Smooth muscle cell (in vitro differentiated cells): Measurements from ENCODE around the gene TMLHE. TPM values are rescaled to one million over a fixed set of nuclear protein-coding genes. Genes with fewer than 3 reads are reported as not detected.

Experiments used
- DNase-seq: peaks from one replicate; lab custom pipeline; 2025; ENCODE audit not compliant: unreplicated experiment; lab: John Stamatoyannopoulos, UW
- H2AFZ ChIP-seq: fragments of 200-600 bp; sonication (generic); 2 replicates; pipeline ENCODE4 v1.6.0; 2016; ENCODE audit warnings: antibody characterized with exemption, low read depth, mild to moderate bottlenecking
- H3F3A ChIP-seq: fragments of 200-600 bp; sonication (generic); 2 replicates; pipeline ENCODE4 v1.6.0; 2017; ENCODE audit warnings: antibody characterized with exemption, low read depth
- H3K27ac ChIP-seq: fragments of 200-600 bp; sonication (generic); 2 replicates; pipeline ENCODE4 v1.5.1; 2016; ENCODE audit warnings: low read depth, mild to moderate bottlenecking
- H3K27me3 ChIP-seq: fragments of 200-600 bp; sonication (generic); 2 replicates; pipeline ENCODE4 v1.6.1; 2016; ENCODE audit warnings: low read depth, mild to moderate bottlenecking
- H3K36me3 ChIP-seq: fragments of 200-600 bp; sonication (generic); 2 replicates; pipeline ENCODE4 v1.5.1; 2016; ENCODE audit warnings: low read depth
- H3K4me1 ChIP-seq: fragments of 200-600 bp; sonication (generic); 2 replicates; pipeline ENCODE4 v1.5.1; 2016; ENCODE audit warnings: low read depth
- H3K4me2 ChIP-seq: fragments of 200-600 bp; sonication (generic); 2 replicates; pipeline ENCODE4 v1.6.0; 2016; ENCODE audit warnings: mild to moderate bottlenecking
- H3K4me3 ChIP-seq: fragments of 200-600 bp; sonication (generic); 2 replicates; pipeline ENCODE4 v1.5.1; 2016; ENCODE audit warnings: mild to moderate bottlenecking
- H3K79me2 ChIP-seq: fragments of 200-600 bp; sonication (generic); 2 replicates; pipeline ENCODE4 v1.6.0; 2016; ENCODE audit warnings: low read depth, mild to moderate bottlenecking
- H3K9ac ChIP-seq: fragments of 200-600 bp; sonication (generic); 2 replicates; pipeline ENCODE4 v1.6.0; 2016; ENCODE audit warnings: low read depth
- H3K9me3 ChIP-seq: fragments of 200-600 bp; sonication (generic); replicated peaks from 2 replicates; pipeline ENCODE4 v1.5.1; 2016; ENCODE audit warnings: low read depth
- H4K20me1 ChIP-seq: fragments of 200-600 bp; sonication (generic); 2 replicates; pipeline ENCODE4 v1.6.0; 2016; ENCODE audit warnings: low read depth
- WGBS: methylation state at CpG from one replicate; pipeline ENCODE4 v1.1.7; 2016; ENCODE audit warnings: low lambda C conversion rate; 5-methylcytosine and 5-hydroxymethylcytosine counted together
- polyA plus RNA-seq: library from polyadenylated mRNA; unstranded; fragments of >200 nt; fragmentation: Nextera tagmentation; extraction: Ambion mirVana; gene quantifications from 2 replicates; pipeline ENCODE4 v1.2.1, GENCODE V29; 2016
- total RNA-seq: library from RNA; depleted of rRNA; stranded (reverse); fragments of >200 nt; gene quantifications from 2 replicates; pipeline ENCODE4 v1.2.3, GENCODE V29; 2014
- TF ChIP-seq, protein P1 (sequence below): fragments of 200-600 bp; sonication (generic); IDR thresholded peaks from 2 replicates; pipeline ENCODE4 v1.5.1; 2017; ENCODE audit warnings: borderline replicate concordance, mild to moderate bottlenecking, antibody characterized with exemption; ENCODE audit not compliant: insufficient read depth, poor library complexity, severe bottlenecking

TMLHE gene
- total and polyA plus RNA-seq, 2 experiments from 2014 or later = 15.9 to 22.0 TPM

- H3K9me3 ChIP-seq = no peaks in the 10 kb centered on the region
- no peaks in the 10 kb centered on the region for H3F3A ChIP-seq
- no peak overlapping the region for H2AFZ ChIP-seq
- no peaks in the 10 kb centered on the region for H4K20me1 ChIP-seq
- no peak overlapping the region for H3K4me3 ChIP-seq
- H3K79me2 ChIP-seq = no peaks in the 10 kb centered on the region
- H3K9ac ChIP-seq = no peak overlapping the region
- DNase-seq = no peak
- WGBS = 64% methylated on average over 4 of the region's 4 CpGs
- no peak overlapping the region for H3K27ac ChIP-seq
- TF ChIP-seq, protein P1, sequence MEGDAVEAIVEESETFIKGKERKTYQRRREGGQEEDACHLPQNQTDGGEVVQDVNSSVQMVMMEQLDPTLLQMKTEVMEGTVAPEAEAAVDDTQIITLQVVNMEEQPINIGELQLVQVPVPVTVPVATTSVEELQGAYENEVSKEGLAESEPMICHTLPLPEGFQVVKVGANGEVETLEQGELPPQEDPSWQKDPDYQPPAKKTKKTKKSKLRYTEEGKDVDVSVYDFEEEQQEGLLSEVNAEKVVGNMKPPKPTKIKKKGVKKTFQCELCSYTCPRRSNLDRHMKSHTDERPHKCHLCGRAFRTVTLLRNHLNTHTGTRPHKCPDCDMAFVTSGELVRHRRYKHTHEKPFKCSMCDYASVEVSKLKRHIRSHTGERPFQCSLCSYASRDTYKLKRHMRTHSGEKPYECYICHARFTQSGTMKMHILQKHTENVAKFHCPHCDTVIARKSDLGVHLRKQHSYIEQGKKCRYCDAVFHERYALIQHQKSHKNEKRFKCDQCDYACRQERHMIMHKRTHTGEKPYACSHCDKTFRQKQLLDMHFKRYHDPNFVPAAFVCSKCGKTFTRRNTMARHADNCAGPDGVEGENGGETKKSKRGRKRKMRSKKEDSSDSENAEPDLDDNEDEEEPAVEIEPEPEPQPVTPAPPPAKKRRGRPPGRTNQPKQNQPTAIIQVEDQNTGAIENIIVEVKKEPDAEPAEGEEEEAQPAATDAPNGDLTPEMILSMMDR = no peak
- H3K27me3 ChIP-seq = no peaks in the 10 kb centered on the region
- H3K4me2 ChIP-seq = no peak overlapping the region
- no peaks in the 10 kb centered on the region for H3K36me3 ChIP-seq
- no peaks in the 10 kb centered on the region for H3K4me1 ChIP-seq
Measured at GRCh38 chrX:155615938-155616337, 3.2 kb upstream of the TMLHE start.

DNA sequence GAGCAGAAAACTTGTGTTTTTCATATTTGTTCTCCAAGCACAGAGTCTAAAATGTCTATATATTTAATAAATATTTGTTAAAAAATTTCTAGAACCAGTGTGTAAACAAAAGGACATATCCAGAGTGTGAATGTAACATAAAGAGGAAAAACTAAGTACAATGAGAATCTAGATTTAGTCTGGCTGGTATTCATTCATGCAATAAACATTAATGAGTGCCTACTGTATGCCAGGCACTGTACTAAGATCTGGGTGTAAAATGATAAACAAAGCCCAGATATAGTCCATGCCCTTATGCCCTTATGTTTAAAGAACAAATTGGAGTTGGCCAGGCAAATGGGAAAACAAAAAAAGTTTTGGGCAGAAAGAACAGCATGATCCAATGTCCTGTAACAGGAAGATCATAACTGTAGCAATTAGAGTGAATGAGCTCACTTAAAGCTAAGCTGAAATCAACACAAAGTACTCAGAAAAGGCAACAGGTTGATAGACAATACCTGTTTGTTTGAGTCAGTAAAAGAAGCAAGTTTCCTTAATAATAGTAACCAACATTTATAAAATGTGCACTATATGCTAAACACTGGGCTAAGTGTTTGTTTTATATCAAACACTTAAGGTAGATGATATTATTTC, 1.3 kb upstream of the TMLHE start:
- Histone ChIP-seq H3K4me3 (no peak overlapping the region), H3K4me1 (no peaks in the 10 kb centered on the region), H3K27ac (no peak overlapping the region), H3K27me3 (no peaks in the 10 kb centered on the region), H3K9ac (no peak overlapping the region), H3F3A (no peaks in the 10 kb centered on the region), H3K79me2 (peaks cover 12% of the 10 kb centered on the region), H3K4me2 (no peak overlapping the region), H3K36me3 (no peaks in the 10 kb centered on the region), H3K9me3 (no peaks in the 10 kb centered on the region), H2AFZ (no peak overlapping the region), H4K20me1 (no peaks in the 10 kb centered on the region)
- DNase-seq = no peak
- TF ChIP-seq, protein P1 = no peak

- 49% methylated on average over 2 of the region's 2 CpGs for WGBS
- DNase-seq = no peak
- TF ChIP-seq, protein P1 = no peak
- Histone ChIP-seq H3K9me3 (peaks cover 1% of the 10 kb centered on the region), H3K9ac (peak overlapping the region; percentile 87), H3F3A (no peaks in the 10 kb centered on the region), H3K4me2 (peak overlapping the region; percentile 75), H2AFZ (no peak overlapping the region), H3K4me3 (peak overlapping the region; percentile 64), H3K4me1 (no peaks in the 10 kb centered on the region), H3K79me2 (peaks cover 37% of the 10 kb centered on the region), H3K36me3 (no peaks in the 10 kb centered on the region), H4K20me1 (no peaks in the 10 kb centered on the region), H3K27ac (peak overlapping the region; percentile 53), H3K27me3 (no peaks in the 10 kb centered on the region)
Measured at GRCh38 chrX:155611302-155611701, 1.4 kb downstream of the TMLHE start.

DNA sequence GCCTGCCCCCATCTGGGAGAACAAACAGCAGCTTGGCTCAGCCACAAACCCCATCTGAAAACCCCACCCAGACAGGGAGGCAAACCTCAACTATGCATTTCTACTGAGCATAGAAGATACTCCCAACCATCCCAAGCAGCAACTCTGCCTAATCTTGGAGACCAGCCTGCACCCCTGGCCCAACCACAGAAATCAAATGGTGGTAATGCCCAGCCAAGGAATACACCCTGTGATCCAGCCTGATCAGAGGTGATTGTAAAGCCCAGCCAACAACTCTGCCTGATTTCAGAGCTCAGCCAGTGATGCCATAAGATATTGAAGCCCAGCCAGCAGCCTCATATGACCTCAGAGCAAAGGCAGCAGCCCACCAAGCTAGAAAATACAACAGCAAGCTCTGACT, 19.8 kb downstream of the TMLHE start:
- H4K20me1 ChIP-seq = no peaks in the 10 kb centered on the region
- H3F3A ChIP-seq = no peaks in the 10 kb centered on the region
- no peak overlapping the region for H3K4me2 ChIP-seq
- DNase-seq = no peak
- H3K4me1 ChIP-seq = no peaks in the 10 kb centered on the region
- H3K9me3 ChIP-seq = peaks cover 10% of the 10 kb centered on the region
- H3K27me3 ChIP-seq = no peaks in the 10 kb centered on the region
- no peak overlapping the region for H3K9ac ChIP-seq
- no peak overlapping the region for H3K27ac ChIP-seq
- no peak overlapping the region for H2AFZ ChIP-seq
- H3K36me3 ChIP-seq = no peaks in the 10 kb centered on the region
- peaks cover 61% of the 10 kb centered on the region for H3K79me2 ChIP-seq
- TF ChIP-seq, protein P1 = no peak
- H3K4me3 ChIP-seq = no peak overlapping the region
